Measurements from ENCODE around the gene P2RY2. TPM values are rescaled to one million over a fixed set of nuclear protein-coding genes. Genes with fewer than 3 reads are reported as not detected.
"Not testable (repeated sequence)": the region's sequence is repeated elsewhere in the genome, so short reads cannot be mapped to it uniquely, and the experiment has no call there.

P2RY2 gene
- total RNA-seq, 1 experiment from 2014 or later, result 2.9 TPM

DNA sequence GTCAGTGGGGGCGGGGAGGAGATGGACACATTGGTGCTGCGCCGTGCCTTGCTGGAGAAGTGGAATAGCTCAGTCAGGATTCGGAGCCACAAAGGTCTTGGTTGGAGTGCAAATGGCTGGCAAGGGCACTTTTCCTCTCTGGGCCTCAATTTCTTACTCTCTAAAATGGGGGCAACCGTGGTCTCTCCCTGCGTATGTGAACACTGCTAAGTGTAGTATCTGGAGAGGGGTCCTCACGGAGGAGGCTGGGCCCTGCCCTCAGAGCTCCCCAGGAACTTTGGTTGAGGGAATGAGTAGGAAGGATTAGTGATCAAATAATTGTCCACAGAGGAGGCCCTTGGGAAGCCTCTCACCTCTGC, 54.6 kb downstream of the P2RY2 start (continued):
- no peak for TF ChIP-seq CBX3 (IDR thresholded peaks at IDR 0.05; ENCODE audit: low read depth)
- TF ChIP-seq, protein P1, sequence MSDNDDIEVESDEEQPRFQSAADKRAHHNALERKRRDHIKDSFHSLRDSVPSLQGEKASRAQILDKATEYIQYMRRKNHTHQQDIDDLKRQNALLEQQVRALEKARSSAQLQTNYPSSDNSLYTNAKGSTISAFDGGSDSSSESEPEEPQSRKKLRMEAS (IDR thresholded peaks at IDR 0.05), result no peak
- TF ChIP-seq, protein P2, sequence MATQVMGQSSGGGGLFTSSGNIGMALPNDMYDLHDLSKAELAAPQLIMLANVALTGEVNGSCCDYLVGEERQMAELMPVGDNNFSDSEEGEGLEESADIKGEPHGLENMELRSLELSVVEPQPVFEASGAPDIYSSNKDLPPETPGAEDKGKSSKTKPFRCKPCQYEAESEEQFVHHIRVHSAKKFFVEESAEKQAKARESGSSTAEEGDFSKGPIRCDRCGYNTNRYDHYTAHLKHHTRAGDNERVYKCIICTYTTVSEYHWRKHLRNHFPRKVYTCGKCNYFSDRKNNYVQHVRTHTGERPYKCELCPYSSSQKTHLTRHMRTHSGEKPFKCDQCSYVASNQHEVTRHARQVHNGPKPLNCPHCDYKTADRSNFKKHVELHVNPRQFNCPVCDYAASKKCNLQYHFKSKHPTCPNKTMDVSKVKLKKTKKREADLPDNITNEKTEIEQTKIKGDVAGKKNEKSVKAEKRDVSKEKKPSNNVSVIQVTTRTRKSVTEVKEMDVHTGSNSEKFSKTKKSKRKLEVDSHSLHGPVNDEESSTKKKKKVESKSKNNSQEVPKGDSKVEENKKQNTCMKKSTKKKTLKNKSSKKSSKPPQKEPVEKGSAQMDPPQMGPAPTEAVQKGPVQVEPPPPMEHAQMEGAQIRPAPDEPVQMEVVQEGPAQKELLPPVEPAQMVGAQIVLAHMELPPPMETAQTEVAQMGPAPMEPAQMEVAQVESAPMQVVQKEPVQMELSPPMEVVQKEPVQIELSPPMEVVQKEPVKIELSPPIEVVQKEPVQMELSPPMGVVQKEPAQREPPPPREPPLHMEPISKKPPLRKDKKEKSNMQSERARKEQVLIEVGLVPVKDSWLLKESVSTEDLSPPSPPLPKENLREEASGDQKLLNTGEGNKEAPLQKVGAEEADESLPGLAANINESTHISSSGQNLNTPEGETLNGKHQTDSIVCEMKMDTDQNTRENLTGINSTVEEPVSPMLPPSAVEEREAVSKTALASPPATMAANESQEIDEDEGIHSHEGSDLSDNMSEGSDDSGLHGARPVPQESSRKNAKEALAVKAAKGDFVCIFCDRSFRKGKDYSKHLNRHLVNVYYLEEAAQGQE (IDR thresholded peaks at IDR 0.05; ENCODE audit: low read depth), result no peak

DNA sequence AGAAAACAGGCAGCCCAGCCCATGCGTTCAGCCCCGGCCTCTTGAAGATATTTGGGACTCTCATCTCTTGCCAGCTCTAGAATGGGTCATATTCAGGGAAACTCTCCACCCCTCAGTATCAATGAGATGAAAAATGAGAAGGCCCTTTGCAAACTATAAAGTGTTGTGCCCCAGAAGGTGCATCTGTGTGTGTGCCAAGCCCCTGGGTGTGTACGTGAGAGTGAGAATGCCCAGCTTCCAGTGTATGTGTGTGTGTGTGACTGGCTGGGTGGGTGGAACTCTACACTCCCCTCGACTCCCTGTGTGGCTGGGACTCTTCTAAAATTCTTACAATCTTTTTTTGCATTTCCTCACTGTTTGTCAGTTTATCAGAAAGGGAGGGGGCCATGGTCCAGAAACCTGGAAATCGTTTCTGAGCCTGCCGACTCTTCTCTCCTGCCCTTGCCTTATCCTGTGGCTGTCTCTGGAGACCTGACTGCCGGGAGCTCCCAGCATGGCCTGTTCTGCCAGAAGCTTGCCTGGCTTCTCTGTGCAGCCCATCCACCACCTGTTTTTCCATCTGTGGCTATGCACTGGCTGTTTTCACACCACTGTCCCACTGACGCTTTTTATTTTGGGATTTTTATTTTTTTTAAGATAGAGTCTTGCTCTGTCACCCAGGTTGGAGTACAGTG, 55.3 kb downstream of the P2RY2 start:
- no peak overlapping the region for H3K9ac ChIP-seq (ENCODE audit: low read length)
- ChIA-PET RAD21 (ENCODE audit: low non-redundant PET in 1 of 2, low total read pairs in 2 of 2, uncharacterized antibody in 2 of 2, unreplicated experiment in 2 of 2) (no interaction called here), POLR2A (no interaction called here), CTCF (no interaction called here)
- BruUV-seq (replicated peaks), result no TSS peak
- no peak overlapping the region for H2AFZ ChIP-seq (ENCODE audit: low read depth, low read length, poor library complexity, severe bottlenecking)
- no peaks in the 10 kb centered on the region for H3K9me2 ChIP-seq (ENCODE audit: insufficient read depth)
- DNase-seq (ENCODE audit: low read depth, low spot score) (no peak), ATAC-seq (no peak)
- H3K4me3 ChIP-seq (replicated peaks in 1 of 2; ENCODE audit: low read depth in 1 of 2, low read length in 2 of 2), result no peak overlapping the region
- no peak overlapping the region for H3K4me2 ChIP-seq (ENCODE audit: low read length)
- TF ChIP-seq TCF7L2 (IDR thresholded peaks at IDR 0.05; ENCODE audit: borderline replicate concordance, extremely low read depth, insufficient read depth, insufficient read length), result no peak
- TF ChIP-seq RAD21 (IDR thresholded peaks at IDR 0.05; ENCODE audit: low read depth), result no peak
- TF ChIP-seq SRF (IDR thresholded peaks at IDR 0.05; ENCODE audit: low read depth), result no peak
- TF ChIP-seq ELF1 (IDR thresholded peaks at IDR 0.05; ENCODE audit: borderline replicate concordance, low read depth), result no peak
- TF ChIP-seq, protein P3, sequence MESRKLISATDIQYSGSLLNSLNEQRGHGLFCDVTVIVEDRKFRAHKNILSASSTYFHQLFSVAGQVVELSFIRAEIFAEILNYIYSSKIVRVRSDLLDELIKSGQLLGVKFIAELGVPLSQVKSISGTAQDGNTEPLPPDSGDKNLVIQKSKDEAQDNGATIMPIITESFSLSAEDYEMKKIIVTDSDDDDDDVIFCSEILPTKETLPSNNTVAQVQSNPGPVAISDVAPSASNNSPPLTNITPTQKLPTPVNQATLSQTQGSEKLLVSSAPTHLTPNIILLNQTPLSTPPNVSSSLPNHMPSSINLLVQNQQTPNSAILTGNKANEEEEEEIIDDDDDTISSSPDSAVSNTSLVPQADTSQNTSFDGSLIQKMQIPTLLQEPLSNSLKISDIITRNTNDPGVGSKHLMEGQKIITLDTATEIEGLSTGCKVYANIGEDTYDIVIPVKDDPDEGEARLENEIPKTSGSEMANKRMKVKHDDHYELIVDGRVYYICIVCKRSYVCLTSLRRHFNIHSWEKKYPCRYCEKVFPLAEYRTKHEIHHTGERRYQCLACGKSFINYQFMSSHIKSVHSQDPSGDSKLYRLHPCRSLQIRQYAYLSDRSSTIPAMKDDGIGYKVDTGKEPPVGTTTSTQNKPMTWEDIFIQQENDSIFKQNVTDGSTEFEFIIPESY (IDR thresholded peaks at IDR 0.05; ENCODE audit: extremely low read depth, insufficient replicate concordance, low read length), result no peak
- no peak for TF ChIP-seq CBX3 (IDR thresholded peaks at IDR 0.05; ENCODE audit: low read depth)
- TF ChIP-seq, protein P1 (IDR thresholded peaks at IDR 0.05), result no peak
- H3K4me1 ChIP-seq (ENCODE audit: control insufficient read depth in 1 of 2, insufficient read depth in 2 of 2, low read length in 2 of 2), result peaks cover 2 to 9% of the 10 kb centered on the region in 2 experiments; a peak in 3 of 4 replicates
- no peaks in the 10 kb centered on the region for H3K36me3 ChIP-seq (ENCODE audit: control insufficient read depth in 1 of 2, insufficient read depth in 2 of 2, low read length in 2 of 2)
- H3K9me3 ChIP-seq (ENCODE audit: control insufficient read depth in 1 of 2, insufficient read depth in 1 of 2, low read depth in 1 of 2, low read length in 2 of 2), result no peaks in the 10 kb centered on the region
- no peaks in the 10 kb centered on the region for H3K79me2 ChIP-seq (ENCODE audit: insufficient read depth, low read length)
- H3K27me3 ChIP-seq (ENCODE audit: insufficient read depth, low read length), result no peaks in the 10 kb centered on the region
- H4K20me1 ChIP-seq (ENCODE audit: insufficient read depth), result no peaks in the 10 kb centered on the region
- intact Hi-C loops (cut with micrococcal nuclease), result no loop called here
- H3K27ac ChIP-seq (ENCODE audit: low read depth, low read length), result no peak overlapping the region

DNA sequence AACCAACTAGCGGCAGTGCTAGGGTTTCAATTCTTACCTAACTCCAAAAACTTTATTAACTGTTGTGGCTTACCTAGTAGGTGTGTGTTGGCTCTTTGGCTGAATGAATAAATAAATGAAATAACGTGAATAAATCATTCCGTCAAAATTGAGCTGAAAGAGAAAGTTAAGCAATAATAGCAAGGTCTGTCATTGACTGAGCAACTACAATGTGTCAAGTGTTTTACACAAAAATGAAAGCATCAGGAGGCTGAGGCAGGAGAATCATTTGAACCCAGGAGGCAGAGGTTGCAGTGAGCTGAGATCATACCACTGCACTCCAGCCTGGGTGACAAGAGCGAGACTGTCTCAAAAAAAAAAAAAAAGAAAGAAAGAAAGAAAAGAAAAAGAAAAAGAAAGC, 56.1 kb downstream of the P2RY2 start:
- H3K4me1 ChIP-seq (ENCODE audit: control insufficient read depth in 1 of 2, insufficient read depth in 2 of 2, low read length in 2 of 2); intact Hi-C loops (cut with micrococcal nuclease); H3K79me2 ChIP-seq (ENCODE audit: insufficient read depth, low read length); H3K9me2 ChIP-seq (ENCODE audit: insufficient read depth); DNase-seq (ENCODE audit: low read depth, low spot score); H3K4me2 ChIP-seq (ENCODE audit: low read length); H3K27me3 ChIP-seq (ENCODE audit: insufficient read depth, low read length); RAD21 ChIA-PET (ENCODE audit: low non-redundant PET in 1 of 2, low total read pairs in 2 of 2, uncharacterized antibody in 2 of 2, unreplicated experiment in 2 of 2); H3K27ac ChIP-seq (ENCODE audit: low read depth, low read length); H3K36me3 ChIP-seq (ENCODE audit: control insufficient read depth in 1 of 2, insufficient read depth in 2 of 2, low read length in 2 of 2); H4K20me1 ChIP-seq (ENCODE audit: insufficient read depth); ATAC-seq; H3K9ac ChIP-seq (ENCODE audit: low read length); POLR2A ChIA-PET; H2AFZ ChIP-seq (ENCODE audit: low read depth, low read length, poor library complexity, severe bottlenecking); BruUV-seq (replicated peaks); H3K4me3 ChIP-seq (replicated peaks in 1 of 2; ENCODE audit: low read depth in 1 of 2, low read length in 2 of 2); H3K9me3 ChIP-seq (ENCODE audit: control insufficient read depth in 1 of 2, insufficient read depth in 1 of 2, low read depth in 1 of 2, low read length in 2 of 2): not testable (repeated sequence)
- CTCF ChIA-PET, result interaction anchor here (1.2 kb wide), 1 partner anchor 15 kb away, joined by 8 read pairs; no protein-coding TSS in a partner anchor

Data from HCT116 (cell line).